LNCaP clone FGC (cell line): ENCODE results near the gene NUDCD3.

Experiments used
- DNase-seq: peaks from one replicate; pipeline ENCODE4 v3.0.0-alpha.2; 2011; ENCODE audit warnings: low read depth
- H3K4me3 ChIP-seq: 2 replicates; pipeline ENCODE4 v1.5.1; 2011; ENCODE audit warnings: mild to moderate bottlenecking, low read depth, low read length, control low read depth
- CTCF ChIP-seq: IDR thresholded peaks from 2 replicates; pipeline ENCODE4 v1.5.1; 2012; ENCODE audit warnings: mild to moderate bottlenecking; ENCODE audit not compliant: control insufficient read depth, insufficient read depth; ENCODE audit errors: extremely low read depth

Gene NUDCD3

GRCh38 chr7:44415047-44415446 lies 75.4 kb downstream of the NUDCD3 start:
- DNase-seq: no peak
- no peak overlapping the region for H3K4me3 ChIP-seq
- no peak for TF ChIP-seq CTCF

DNA sequence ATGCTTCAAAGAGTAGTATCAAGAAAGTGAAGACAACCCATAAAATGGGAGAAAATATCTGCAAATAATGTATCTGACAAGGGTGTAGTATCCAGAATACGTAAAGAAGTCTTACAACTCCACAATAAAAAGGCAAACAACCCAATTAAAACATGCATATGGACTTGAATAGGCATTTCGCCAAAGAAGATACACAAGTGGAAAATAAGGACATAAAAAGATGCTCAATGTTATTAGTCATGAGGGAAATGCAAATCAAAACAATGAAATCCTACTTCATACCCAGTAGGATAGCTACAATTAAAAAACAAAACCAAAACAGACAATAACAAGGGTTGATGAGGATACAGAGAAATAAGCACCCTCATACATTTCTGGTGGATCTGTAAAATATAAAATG lies 79.2 kb downstream of the NUDCD3 start:
- no peak for DNase-seq
- H3K4me3 ChIP-seq: no peak overlapping the region
- TF ChIP-seq CTCF: no peak

DNA sequence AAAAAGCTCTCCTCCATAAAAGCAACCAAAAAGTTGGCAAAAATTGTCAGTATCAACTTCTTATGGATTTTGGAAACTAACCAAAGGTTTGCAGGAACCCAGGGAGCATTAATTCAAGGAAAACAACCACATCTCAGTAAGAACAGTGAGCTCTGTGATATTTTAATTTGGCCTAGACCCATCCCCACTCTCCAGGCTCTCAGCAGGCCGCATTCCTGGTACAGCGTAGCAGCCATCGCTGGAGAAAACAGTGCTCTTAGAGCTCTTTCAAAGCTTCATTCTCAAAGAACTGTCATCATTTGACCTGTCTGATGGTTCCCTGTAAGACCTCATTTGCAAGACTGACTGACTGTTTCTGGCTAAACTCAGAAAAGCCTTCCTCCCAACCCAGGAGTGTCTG lies 81.9 kb downstream of the NUDCD3 start:
- no peak for TF ChIP-seq CTCF
- no peak overlapping the region for H3K4me3 ChIP-seq
- DNase-seq: no peak

DNA sequence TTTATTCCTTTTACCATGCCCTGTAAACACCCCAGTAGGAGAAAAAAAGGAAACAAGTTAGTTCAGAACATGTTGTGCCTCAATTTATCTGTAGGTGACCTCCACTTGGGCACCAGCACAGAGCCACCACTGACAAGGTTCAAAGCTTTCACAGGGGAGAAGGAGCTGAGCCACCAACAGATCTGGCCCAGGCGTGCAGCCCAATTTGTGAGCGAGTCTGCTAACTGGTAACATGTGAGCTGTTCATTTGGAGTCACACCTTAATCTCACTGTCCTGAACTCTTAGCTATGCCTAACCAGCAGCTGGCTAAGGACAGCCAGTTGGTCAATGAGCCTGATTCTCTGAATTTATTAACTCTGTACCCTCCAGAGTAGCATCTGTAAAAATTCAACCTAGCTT lies 86.7 kb downstream of the NUDCD3 start:
- H3K4me3 ChIP-seq: no peak overlapping the region
- no peak for TF ChIP-seq CTCF
- no peak for DNase-seq

DNA sequence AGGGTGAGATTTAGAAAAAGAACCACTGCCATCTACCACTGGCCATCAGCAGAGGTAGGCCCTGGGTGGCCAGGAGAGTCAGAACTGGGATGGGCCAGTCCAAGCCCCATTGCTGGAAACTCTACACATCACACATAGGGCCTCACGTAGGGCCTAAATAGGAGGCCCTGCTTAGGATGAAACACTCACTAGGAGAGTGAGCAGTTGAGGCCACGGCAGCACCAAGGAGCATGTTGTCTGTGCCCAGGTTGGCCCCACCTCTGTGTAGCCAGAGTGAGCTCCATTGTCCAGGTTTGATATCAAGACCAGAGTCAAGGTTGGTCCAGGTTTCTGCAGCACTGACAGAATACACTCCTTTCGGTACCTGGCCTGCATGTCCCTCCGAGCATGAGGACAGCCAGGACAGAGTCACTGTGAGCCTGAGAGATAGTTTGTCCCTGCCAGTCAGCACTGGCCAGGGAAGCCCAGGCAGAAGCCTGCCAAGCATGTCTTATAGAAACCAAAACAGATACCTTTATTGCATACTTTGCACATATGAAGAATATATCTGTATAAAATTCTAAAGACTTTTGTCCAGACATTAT lies 87.2 kb downstream of the NUDCD3 start:
- no peak for DNase-seq
- H3K4me3 ChIP-seq: no peak overlapping the region
- no peak for TF ChIP-seq CTCF

DNA sequence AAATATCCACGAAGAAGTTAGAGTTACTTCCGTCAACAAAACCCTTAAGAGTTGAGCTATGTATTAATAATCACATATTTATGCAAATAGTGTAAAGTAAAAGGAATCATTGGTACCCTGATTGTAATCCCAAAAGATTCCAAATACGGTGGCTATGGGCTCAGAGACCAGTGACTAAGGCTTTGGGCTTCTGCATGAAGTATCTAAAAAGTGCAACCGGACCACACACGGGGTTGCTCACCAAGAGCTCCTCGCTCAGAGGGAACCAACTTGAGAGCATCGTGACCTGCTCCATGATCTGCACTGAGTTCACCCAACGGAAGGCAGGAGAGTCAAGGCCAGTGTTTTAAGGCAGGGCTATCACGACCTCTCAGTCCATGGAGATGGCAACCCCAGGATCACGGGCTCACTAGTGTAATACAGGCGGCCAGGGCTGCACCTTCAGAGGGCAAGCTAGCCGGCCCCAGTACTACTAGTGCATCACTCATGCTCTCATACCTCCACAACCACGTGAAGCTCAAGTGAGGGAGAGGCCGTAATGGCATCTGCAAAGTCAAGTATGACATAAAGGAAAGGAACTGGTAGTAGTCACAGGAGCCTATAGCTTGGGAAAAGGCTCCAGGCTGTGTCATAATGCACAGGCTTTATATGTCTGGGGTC lies 87.9 kb downstream of the NUDCD3 start:
- H3K4me3 ChIP-seq: no peak overlapping the region
- DNase-seq: no peak
- no peak for TF ChIP-seq CTCF

DNA sequence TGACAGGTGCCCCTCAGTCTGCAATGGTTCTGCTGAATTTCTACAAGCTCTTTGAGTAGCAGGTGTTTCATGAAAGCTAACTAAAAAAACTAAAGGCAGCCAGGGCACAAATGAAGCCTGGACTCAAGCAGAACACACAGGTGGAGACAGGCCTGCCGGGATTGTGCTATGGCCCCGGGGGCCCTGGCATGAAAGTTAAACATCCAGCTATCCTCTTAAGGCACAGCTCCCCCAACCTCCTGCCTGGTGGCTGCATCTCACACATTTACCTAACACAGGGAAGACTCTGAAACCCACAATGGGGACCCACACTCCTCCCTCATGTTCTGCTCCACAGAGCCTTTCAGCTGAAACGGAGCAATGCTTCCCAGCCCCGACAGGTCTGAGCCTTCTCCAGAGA lies 88.8 kb downstream of the NUDCD3 start:
- H3K4me3 ChIP-seq: no peak overlapping the region
- no peak for TF ChIP-seq CTCF
- no peak for DNase-seq
